Measurements from ENCODE around the gene FHL2. TPM values are rescaled to one million over a fixed set of nuclear protein-coding genes. Genes with fewer than 3 reads are reported as not detected.

The FHL2 gene
- total and polyA plus RNA-seq, 2 donors (not counting 3 experiments of a cell fraction or from before 2014, with no cell fraction given) = 197 to 491 TPM

- POLR2A ChIA-PET = interaction anchor here (0.6 kb wide), 1 partner anchor 25 kb away, joined by 4 read pairs; no protein-coding TSS in a partner anchor
- Histone ChIP-seq H3K4me3 (replicated peaks in 1 of 3; ENCODE audit: insufficient read depth in 1 of 3, low read depth in 1 of 3, low read length in 3 of 3) (no peak overlapping the region), H3K27me3 (ENCODE audit: control insufficient read depth in 2 of 2, insufficient read depth in 2 of 2, low read length in 2 of 2) (no peaks in the 10 kb centered on the region), H4K20me1 (replicated peaks; ENCODE audit: control insufficient read depth, extremely low read depth, insufficient read depth, low read length) (no peaks in the 10 kb centered on the region), H3K9me3 (replicated peaks; ENCODE audit: control insufficient read depth, insufficient read depth, low read length) (no peaks in the 10 kb centered on the region), H3K79me2 (ENCODE audit: control insufficient read depth, insufficient read depth, low read length) (peaks cover 84% of the 10 kb centered on the region), H2AFZ (ENCODE audit: low read depth, low read length) (no peak overlapping the region), H3K4me2 (ENCODE audit: insufficient read depth, low read length) (no peak overlapping the region), H3K36me3 (ENCODE audit: control insufficient read depth in 2 of 2, extremely low read depth in 1 of 2, insufficient read depth in 2 of 2, low read length in 2 of 2) (peaks cover 67 to 73% of the 10 kb centered on the region in 2 experiments), H3K27ac (ENCODE audit: insufficient read depth, low read depth, low read length) (no peak overlapping the region), H3K4me1 (ENCODE audit: control insufficient read depth, extremely low read depth, insufficient read depth, low read length) (peaks cover 35% of the 10 kb centered on the region), H3K9ac (replicated peaks; ENCODE audit: extremely low read depth, insufficient read depth, low read length) (no peak overlapping the region), H3K9me1 (replicated peaks; ENCODE audit: control insufficient read depth, extremely low read depth, insufficient read depth, low read length) (no peaks in the 10 kb centered on the region)
- TF ChIP-seq CTCF (IDR thresholded peaks at IDR 0.05; ENCODE audit: extremely low read depth in 1 of 2, insufficient read depth in 1 of 2, low read depth in 1 of 2, low read length in 2 of 2) (no peak), EZH2 (IDR thresholded peaks at IDR 0.05; ENCODE audit: borderline replicate concordance, low read depth, low read length, severe bottlenecking) (no peak), JUN (IDR thresholded peaks at IDR 0.05; ENCODE audit: borderline replicate concordance, insufficient read depth, insufficient read length, low read depth) (no peak), POLR2AphosphoS5 (IDR thresholded peaks at IDR 0.05; ENCODE audit: insufficient read depth, low read depth, low read length) (no peak), MYC (IDR thresholded peaks at IDR 0.05; ENCODE audit: low read depth, low read length) (no peak), POLR2A (IDR thresholded peaks at IDR 0.05; ENCODE audit: low read depth, low read length) (no peak), GATA2 (IDR thresholded peaks at IDR 0.05; ENCODE audit: insufficient read depth, insufficient read length, low read depth, low read length) (no peak), MAX (IDR thresholded peaks at IDR 0.05; ENCODE audit: insufficient read depth, insufficient read length) (no peak), FOS (IDR thresholded peaks at IDR 0.05; ENCODE audit: borderline replicate concordance, insufficient read depth, low read length) (no peak)
- peak; percentile 18 for DNase-seq (ENCODE audit: low read depth, low spot score)
- CTCF ChIA-PET = interaction anchor here (0.9 to 2.8 kb wide), 5 partner anchors 19 to 150 kb away, joined by 3 to 17 read pairs (median 3); no protein-coding TSS in a partner anchor
- dilution Hi-C loops (cut with MboI; ENCODE audit: extremely low pct_ligation_motif_present, low sequenced_read_pairs) (no loop called here), intact Hi-C loops (cut with micrococcal nuclease) (no loop called here)
- FAIRE-seq = no peak
- no TSS peak for BruUV-seq (replicated peaks)
Observed at GRCh38 chr2:105371156-105371555, 27.7 kb downstream of the FHL2 start.

Measured in endothelial cell of umbilical vein (primary cell).